ENCODE results near the gene WNT11. TPM values are rescaled to one million over a fixed set of nuclear protein-coding genes. Genes with fewer than 3 reads are reported as not detected.

Gene WNT11
- total RNA-seq, 1 donor, result 0.36 TPM

GRCh38 chr11:76243957-76244285, 37.6 kb upstream of the WNT11 start:
- TF ChIP-seq CTCF (IDR thresholded peaks at IDR 0.05; ENCODE audit: extremely low read depth, low read depth, low read length), result no peak
- Histone ChIP-seq H3K27me3 (ENCODE audit: insufficient read depth, low read length) (peaks cover 19% of the 10 kb centered on the region), H3K4me3 (ENCODE audit: insufficient read depth, low read length) (no peak overlapping the region), H3K36me3 (ENCODE audit: insufficient read depth, low read length) (no peaks in the 10 kb centered on the region), H3K27ac (ENCODE audit: low read depth, low read length) (no peak overlapping the region), H2AFZ (ENCODE audit: low read length) (no peak overlapping the region), H3K4me2 (ENCODE audit: insufficient read depth, low read length) (no peak overlapping the region), H3K79me2 (ENCODE audit: insufficient read depth, low read length) (no peaks in the 10 kb centered on the region), H3K4me1 (ENCODE audit: insufficient read depth, low read length) (no peaks in the 10 kb centered on the region), H3K9me3 (ENCODE audit: low read depth, low read length) (no peaks in the 10 kb centered on the region), H4K20me1 (ENCODE audit: insufficient read depth, low read length) (no peaks in the 10 kb centered on the region)
- no peak for DNase-seq (ENCODE audit: insufficient read length, low spot score, missing footprints)

GRCh38 chr11:76243193-76243956, 37.1 kb upstream of the WNT11 start:
- no peaks in the 10 kb centered on the region for H4K20me1 ChIP-seq (ENCODE audit: insufficient read depth, low read length)
- H3K4me2 ChIP-seq (ENCODE audit: insufficient read depth, low read length), result no peak overlapping the region
- no peaks in the 10 kb centered on the region for H3K9me3 ChIP-seq (ENCODE audit: low read depth, low read length)
- H3K27ac ChIP-seq (ENCODE audit: low read depth, low read length), result no peak overlapping the region
- TF ChIP-seq CTCF (IDR thresholded peaks at IDR 0.05; ENCODE audit: extremely low read depth, low read depth, low read length), result no peak
- no peaks in the 10 kb centered on the region for H3K4me1 ChIP-seq (ENCODE audit: insufficient read depth, low read length)
- no peak for DNase-seq (ENCODE audit: insufficient read length, low spot score, missing footprints)
- no peak overlapping the region for H3K4me3 ChIP-seq (ENCODE audit: insufficient read depth, low read length)
- H3K36me3 ChIP-seq (ENCODE audit: insufficient read depth, low read length), result no peaks in the 10 kb centered on the region
- H3K79me2 ChIP-seq (ENCODE audit: insufficient read depth, low read length), result no peaks in the 10 kb centered on the region
- H3K27me3 ChIP-seq (ENCODE audit: insufficient read depth, low read length), result peaks cover 19% of the 10 kb centered on the region
- H2AFZ ChIP-seq (ENCODE audit: low read length), result no peak overlapping the region

GRCh38 chr11:76242004-76242779, 35.9 kb upstream of the WNT11 start:
- Histone ChIP-seq H3K9me3 (ENCODE audit: low read depth, low read length) (no peaks in the 10 kb centered on the region), H3K27me3 (ENCODE audit: insufficient read depth, low read length) (peaks cover 19% of the 10 kb centered on the region), H3K27ac (ENCODE audit: low read depth, low read length) (no peak overlapping the region), H3K4me1 (ENCODE audit: insufficient read depth, low read length) (no peaks in the 10 kb centered on the region), H3K79me2 (ENCODE audit: insufficient read depth, low read length) (no peaks in the 10 kb centered on the region), H3K36me3 (ENCODE audit: insufficient read depth, low read length) (no peaks in the 10 kb centered on the region), H3K4me2 (ENCODE audit: insufficient read depth, low read length) (no peak overlapping the region), H2AFZ (ENCODE audit: low read length) (no peak overlapping the region), H4K20me1 (ENCODE audit: insufficient read depth, low read length) (no peaks in the 10 kb centered on the region), H3K4me3 (ENCODE audit: insufficient read depth, low read length) (no peak overlapping the region)
- no peak for TF ChIP-seq CTCF (IDR thresholded peaks at IDR 0.05; ENCODE audit: extremely low read depth, low read depth, low read length)
- DNase-seq (ENCODE audit: insufficient read length, low spot score, missing footprints), result no peak

Data from osteoblast (primary cell).